K562 (cell line): ENCODE data around the gene PSMD2. TPM values are rescaled to one million over a fixed set of nuclear protein-coding genes. Genes with fewer than 3 reads are reported as not detected.
A peak's percentile ranks its signal among the peaks of the same experiment; 100 is the strongest.

Experiments
- ATAC-seq: fragments of 200-7000 bp; cut with Tn5 transposase; 3 replicates; pipeline ENCODE4 v1.9.1; 2020; ENCODE audit warnings: moderate library complexity
- BruUV-seq: library from RNA; stranded (reverse); fragments of 400-500 nt; replicated peaks from 2 replicates; lab custom pipeline; 2021; lab: Mats Ljungman, UMichigan
- CTCF ChIA-PET: fragments of 300-600 bp; formaldehyde crosslinking; extraction: SDS; loops from one replicate; lab custom pipeline; 2021; ENCODE audit warnings: low intra/inter-chr PET ratio; lab: Yijun Ruan, JAX
- POLR2A ChIA-PET: fragments of 300-600, 350-650 bp; sonication (Branson Sonifier 250); formaldehyde crosslinking; extraction: SDS; loops from one replicate; lab custom pipeline; 2021; ENCODE audit warnings: antibody characterized with exemption, inconsistent platforms; lab: Yijun Ruan, JAX
- DNase-seq, 4 experiments: peaks; one replicate each; pipeline versions ENCODE4 v3.0.0 to v3.0.0-alpha.2; 2011 to 2018; ENCODE audit warnings: low spot score in 3 of 4, mixed read lengths in 3 of 4; ENCODE audit errors: extremely low read depth in 1 of 4
- FAIRE-seq: peaks from 2 replicates; lab custom pipeline; 2011; peaks lifted over from hg19 to GRCh38; lab: Jason Lieb, UNC
- H2AFZ ChIP-seq: 2 replicates; pipeline ENCODE4 v1.6.0; 2011; ENCODE audit warnings: low read depth, low read length, control low read depth, inconsistent platforms
- H3K27ac ChIP-seq: fragments of 200-600 bp; 3 replicates; pipeline ENCODE4 v1.8.0; 2011; ENCODE audit warnings: low read depth, mild to moderate bottlenecking, control low read depth, inconsistent platforms, low read length, moderate library complexity, mixed read lengths; ENCODE audit errors: extremely low read depth
- H3K27me3 ChIP-seq, 2 experiments: fragments of 300-600 bp in 1 of 2; 2 replicates in 1 of 2; 3 replicates in 1 of 2; pipeline versions ENCODE4 v1.6.0 to v1.8.0; 2011; ENCODE audit warnings: inconsistent platforms in 2 of 2, low read length in 2 of 2, mild to moderate bottlenecking in 1 of 2, mixed read lengths in 1 of 2, moderate library complexity in 1 of 2; ENCODE audit not compliant: control insufficient read depth in 2 of 2, insufficient read depth in 2 of 2
- H3K36me3 ChIP-seq: fragments of 300-600 bp; 3 replicates; pipeline ENCODE4 v1.8.0; 2011; ENCODE audit warnings: mild to moderate bottlenecking, low read length, inconsistent platforms; ENCODE audit not compliant: control insufficient read depth, insufficient read depth
- H3K4me1 ChIP-seq, 2 experiments: fragments of 200-600 bp in 1 of 2; replicated peaks in 1 of 2; 2 replicates in 1 of 2; 3 replicates in 1 of 2; pipeline versions ENCODE4 v1.5.1 to v1.8.0; 2011; ENCODE audit warnings: inconsistent platforms in 2 of 2, low read length in 2 of 2, mild to moderate bottlenecking in 1 of 2, mixed read lengths in 1 of 2, moderate library complexity in 1 of 2; ENCODE audit not compliant: control insufficient read depth in 2 of 2, insufficient read depth in 2 of 2
- H3K4me2 ChIP-seq: 2 replicates; pipeline ENCODE4 v1.6.1; 2011; ENCODE audit warnings: low read length, control low read depth, inconsistent platforms, mixed read lengths; ENCODE audit not compliant: insufficient read depth
- H3K4me3 ChIP-seq: fragments of 200-600 bp; sonication (generic), shearing (Covaris generic); 2 replicates; pipeline ENCODE4 v1.5.1; 2016; ENCODE audit warnings: control low read depth, inconsistent platforms
- H3K79me2 ChIP-seq: fragments of 200-600 bp; 3 replicates; pipeline ENCODE4 v1.8.0; 2011; ENCODE audit warnings: low read length, inconsistent platforms; ENCODE audit not compliant: control insufficient read depth, insufficient read depth
- H3K9ac ChIP-seq, 2 experiments: 2 replicates each; pipeline versions ENCODE4 v1.6.0 to v1.6.1; 2011; ENCODE audit warnings: low read depth in 2 of 2, low read length in 2 of 2, control low read depth in 1 of 2, inconsistent platforms in 1 of 2, mild to moderate bottlenecking in 1 of 2, mixed read lengths in 1 of 2; ENCODE audit not compliant: insufficient read depth in 1 of 2
- H3K9me1 ChIP-seq: one replicate; pipeline ENCODE4 v1.6.0; 2011; ENCODE audit warnings: inconsistent platforms, mild to moderate bottlenecking, low read length, moderate library complexity; ENCODE audit not compliant: control insufficient read depth, insufficient read depth
- H3K9me3 ChIP-seq: replicated peaks from 2 replicates; pipeline ENCODE4 v1.5.1; 2011; ENCODE audit warnings: low read depth, low read length, inconsistent platforms; ENCODE audit not compliant: control insufficient read depth, insufficient read depth
- H4K20me1 ChIP-seq: replicated peaks from 2 replicates; pipeline ENCODE4 v1.6.1; 2011; ENCODE audit warnings: low read length, inconsistent platforms, mixed read lengths; ENCODE audit not compliant: control insufficient read depth, insufficient read depth
- BCOR ChIP-seq: fragments of 450-650 bp; IDR thresholded peaks from 2 replicates; pipeline ENCODE4 v1.6.1; 2016
- ETV6 ChIP-seq, 3 experiments: fragments of 150-350 bp in 1 of 3; sonication (generic) in 1 of 3; formaldehyde crosslinking in 1 of 3; IDR thresholded peaks; 2 replicates each; pipeline versions ENCODE4 v1.6.1 to v1.8.0; 2014 to 2022; ENCODE audit warnings: borderline replicate concordance in 2 of 3, low read depth in 2 of 3, antibody characterized with exemption in 1 of 3, low read length in 1 of 3, mild to moderate bottlenecking in 1 of 3, missing genetic modification reagents in 1 of 3
- FOXK1 ChIP-seq: sonication (generic); formaldehyde crosslinking; IDR thresholded peaks from 2 replicates; pipeline ENCODE4 v1.8.0; 2022; ENCODE audit warnings: missing genetic modification reagents, mild to moderate bottlenecking, borderline replicate concordance
- HDAC2 ChIP-seq: fragments of 450-650 bp; IDR thresholded peaks from 2 replicates; pipeline ENCODE4 v1.6.1; 2016; ENCODE audit warnings: mild to moderate bottlenecking
- KDM1A ChIP-seq, 2 experiments: fragments of 450-650 bp; IDR thresholded peaks; 2 replicates each; pipeline ENCODE4 v1.6.1; 2016; ENCODE audit warnings: mild to moderate bottlenecking in 2 of 2
- MITF ChIP-seq: IDR thresholded peaks from 2 replicates; pipeline ENCODE4 v1.6.1; 2014; ENCODE audit warnings: antibody characterized with exemption
- MTA2 ChIP-seq: fragments of 450-650 bp; IDR thresholded peaks from 2 replicates; pipeline ENCODE4 v1.6.1; 2016; ENCODE audit warnings: low read depth
- PRDM10 ChIP-seq: fragments of 450-650 bp; IDR thresholded peaks from 2 replicates; pipeline ENCODE4 v1.6.1; 2018; ENCODE audit not compliant: partially characterized antibody
- PTBP1 ChIP-seq: fragments of 200-400 bp; formaldehyde crosslinking; IDR thresholded peaks from 2 replicates; pipeline ENCODE4 v1.6.1; 2017; ENCODE audit warnings: low read depth, low read length
- RBM25 ChIP-seq: fragments of 200-400 bp; formaldehyde crosslinking; IDR thresholded peaks from 2 replicates; pipeline ENCODE4 v1.6.1; 2018; ENCODE audit warnings: low read length, low read depth, moderate library complexity; ENCODE audit not compliant: severe bottlenecking
- RCOR1 ChIP-seq, 2 experiments: IDR thresholded peaks; 2 replicates each; pipeline ENCODE4 v1.6.1; 2012; ENCODE audit warnings: low read depth in 2 of 2, low read length in 2 of 2, borderline replicate concordance in 1 of 2, improper control_type of control experiment in 1 of 2
- TAF1 ChIP-seq: IDR thresholded peaks from 2 replicates; pipeline ENCODE4 v1.6.1; 2011; ENCODE audit warnings: mild to moderate bottlenecking, low read length, moderate library complexity; ENCODE audit not compliant: insufficient read depth, control insufficient read depth, severe bottlenecking; ENCODE audit errors: extremely low read depth
- ZFP36 ChIP-seq: fragments of 150-350 bp; IDR thresholded peaks from 2 replicates; pipeline ENCODE4 v1.6.1; 2018; ENCODE audit warnings: low read length, low read depth; ENCODE audit not compliant: partially characterized antibody
- ZFX ChIP-seq: sonication (generic); formaldehyde crosslinking; IDR thresholded peaks from 2 replicates; pipeline ENCODE4 v1.8.0; 2022; ENCODE audit warnings: mild to moderate bottlenecking, missing genetic modification reagents, moderate library complexity
- WGBS: fragments of 100-300 bp; shearing (Covaris generic); methylation state at CpG from one replicate; pipeline ENCODE4 v1.1.6; 2016; ENCODE audit warnings: low coverage, mixed read lengths; ENCODE audit not compliant: insufficient coverage; ENCODE audit errors: missing lambda C conversion rate; 5-methylcytosine and 5-hydroxymethylcytosine counted together
- in situ Hi-C: fragments of 300-500 bp; cut with MboI; formaldehyde crosslinking; loops from 4 replicates; pipeline ENCODE4 v1.15.0; 2018; ENCODE audit warnings: inconsistent platforms, mixed read lengths
- intact Hi-C: fragments of 100-400 bp; cut with micrococcal nuclease; formaldehyde crosslinking; loops from 2 replicates; pipeline ENCODE4 v1.14.2; 2022
- polyA plus RNA-seq, 8 experiments: library from polyadenylated mRNA; depleted of rRNA in 4 of 8; stranded (reverse) in 5 of 8; unstranded in 3 of 8; fragments of >200 nt; fragmentation: Nextera tagmentation in 2 of 8; fragmentation: Illumina TruSeq in 1 of 8; extraction: Ambion mirVana in 2 of 8; extraction: Trizol in 1 of 8; gene quantifications; 2 replicates each; pipeline versions ENCODE4 v1.2.1 to v1.2.3, GENCODE V29; 2011 to 2014; ENCODE audit warnings: inconsistent platforms in 1 of 8, missing spikeins in 1 of 8
- total RNA-seq, 7 experiments: library from RNA; depleted of rRNA in 6 of 7; stranded (reverse); fragments of >200 nt in 6 of 7; fragmentation: Illumina TruSeq in 2 of 7; extraction: Trizol in 2 of 7; gene quantifications; 2 replicates each; pipeline versions ENCODE4 v1.2.1 to v1.2.3, GENCODE V29; 2011 to 2021; ENCODE audit warnings: low replicate concordance in 1 of 7

The PSMD2 gene
- total and polyA plus RNA-seq, 9 of the 15 experiments (the other 6 are each of a cell fraction or from before 2014, with no cell fraction given) = 152 to 484 (median 295) TPM

GRCh38 chr3:184349563-184350470, 50.8 kb downstream of the PSMD2 start:
- peaks cover 59 to 83% of the 10 kb centered on the region in 2 experiments for H3K4me1 ChIP-seq
- 60% methylated on average over 9 of the region's 10 CpGs for WGBS
- H3K9ac ChIP-seq = no peak overlapping the region
- H3K4me3 ChIP-seq = no peak overlapping the region
- ChIA-PET POLR2A (interaction anchor here (1.4 to 2.0 kb wide), 2 partner anchors 8 to 13 kb away, joined by 5 read pairs; partner anchors contain the start of gene FAM131A), CTCF (no interaction called here)
- peak; percentile 89 for TF ChIP-seq BCOR
- no peak for TF ChIP-seq MITF
- TF ChIP-seq ETV6 (IDR thresholded peaks at IDR 0.05; ENCODE audit: borderline replicate concordance in 1 of 2, low read depth in 2 of 2, low read length in 1 of 2) = no peak
- no peak for TF ChIP-seq ETV6 (CRISPR knock-in tag; IDR thresholded peaks at IDR 0.05; ENCODE audit: borderline replicate concordance)
- TF ChIP-seq HDAC2 = peak; percentile 39; the same call in 1 of the 2 replicates
- TF ChIP-seq KDM1A (IDR thresholded peaks at IDR 0.05) = peak in 1 of 2 experiments; percentile 67; a peak in 3 of 4 replicates
- peak; percentile 91 for TF ChIP-seq RBM25
- TF ChIP-seq TAF1 = no peak
- peak; percentile 41 for TF ChIP-seq PRDM10
- TF ChIP-seq MTA2 = no peak
- TF ChIP-seq RCOR1 (IDR thresholded peaks at IDR 0.05; ENCODE audit: borderline replicate concordance in 1 of 2, low read depth in 2 of 2, low read length in 2 of 2) = 0 out of 4 replicates have a peak, but pooled peaks of 1 of the 2 experiments have one; percentile 32
- no peak for TF ChIP-seq FOXK1 (CRISPR knock-in tag)
- 0 out of 2 replicates have a peak, but pooled peaks have one; percentile 18 for TF ChIP-seq ZFX
- peak; percentile 25 for TF ChIP-seq ZFP36
- no peak for TF ChIP-seq PTBP1
- no peaks in the 10 kb centered on the region for H3K9me3 ChIP-seq
- H3K36me3 ChIP-seq = peaks cover 60% of the 10 kb centered on the region; the same call in 2 of the 3 replicates
- ATAC-seq (no peak), DNase-seq (no peak), FAIRE-seq (peak; percentile 11)
- no peak overlapping the region for H2AFZ ChIP-seq
- no peak overlapping the region for H3K4me2 ChIP-seq
- in situ Hi-C loops (no loop called here), intact Hi-C loops (no loop called here)
- peaks cover 8% of the 10 kb centered on the region; the same call in 2 of the 3 replicates for H3K79me2 ChIP-seq
- no peaks in the 10 kb centered on the region for H4K20me1 ChIP-seq
- peaks cover 6% of the 10 kb centered on the region for H3K9me1 ChIP-seq
- no TSS peak for BruUV-seq
- H3K27ac ChIP-seq = peak overlapping the region; percentile 29; the same call in 1 of the 3 replicates
- H3K27me3 ChIP-seq = no peaks in the 10 kb centered on the region
